CD4-positive, alpha-beta T cell (primary cell): ENCODE measurements around the gene KCNQ1. TPM values are rescaled to one million over a fixed set of nuclear protein-coding genes. Genes with fewer than 3 reads are reported as not detected.

Experiments
- ATAC-seq: fragments of 200-7000 bp; cut with Tn5 transposase; one replicate; pipeline ENCODE4 v1.10.0; 2022; ENCODE audit warnings: mild to moderate bottlenecking; ENCODE audit not compliant: poor library complexity
- CTCF ChIA-PET: fragments of 350-600 bp; sonication (Branson Sonifier 250); formaldehyde crosslinking; loops from one replicate; lab custom pipeline; 2021; ENCODE audit warnings: antibody characterized with exemption, inconsistent platforms; lab: Charles Lee
- POLR2A ChIA-PET: fragments of 350-600 bp; sonication (Branson Sonifier 250); formaldehyde crosslinking; loops from one replicate; lab custom pipeline; 2021; ENCODE audit warnings: antibody characterized with exemption, inconsistent platforms; lab: Charles Lee
- DNase-seq, 14 experiments: peaks; one replicate each; pipeline ENCODE4 v3.0.0-alpha.2; 2013 to 2020; ENCODE audit warnings: mixed read lengths in 2 of 14
- H3K27ac ChIP-seq, 2 donors: one replicate each; pipeline versions ENCODE4 v1.5.1 to v1.7.0; 2013; ENCODE audit warnings: low read length in 2 of 2, low read depth in 1 of 2, mild to moderate bottlenecking in 1 of 2
- H3K27me3 ChIP-seq, 2 experiments: 1 replicate in 1 of 2; 2 replicates in 1 of 2; pipeline versions ENCODE4 v1.6.1 to v1.7.0; 2013; ENCODE audit warnings: low read length in 2 of 2, control low read depth in 1 of 2, mild to moderate bottlenecking in 1 of 2, moderate library complexity in 1 of 2; ENCODE audit not compliant: insufficient read depth in 2 of 2, control insufficient read depth in 1 of 2
- H3K36me3 ChIP-seq: one replicate; pipeline ENCODE4 v1.6.1; 2013; ENCODE audit warnings: low read length, control low read depth; ENCODE audit not compliant: insufficient read depth
- H3K4me1 ChIP-seq: one replicate; pipeline ENCODE4 v1.6.1; 2013; ENCODE audit warnings: low read length, control low read depth; ENCODE audit not compliant: insufficient read depth
- H3K4me3 ChIP-seq: one replicate; pipeline ENCODE4 v1.5.1; 2013; ENCODE audit warnings: mild to moderate bottlenecking, low read length, moderate library complexity
- H3K9me3 ChIP-seq, 2 experiments: 1 replicate in 1 of 2; 2 replicates in 1 of 2; pipeline versions ENCODE4 v1.6.1 to v1.7.0; 2013; ENCODE audit warnings: low read length in 2 of 2, mild to moderate bottlenecking in 2 of 2, control low read depth in 1 of 2, moderate library complexity in 1 of 2; ENCODE audit not compliant: control insufficient read depth in 1 of 2, insufficient read depth in 1 of 2
- H3K27ac Mint-ChIP-seq: one replicate; pipeline ENCODE4 v1.8.0; 2020; ENCODE audit warnings: mixed read lengths
- H3K27me3 Mint-ChIP-seq: one replicate; pipeline ENCODE4 v1.8.0; 2021; ENCODE audit warnings: mixed read lengths
- H3K36me3 Mint-ChIP-seq: one replicate; pipeline ENCODE4 v1.8.0; 2021; ENCODE audit warnings: low read depth, mixed read lengths
- H3K4me1 Mint-ChIP-seq: one replicate; pipeline ENCODE4 v1.8.0; 2021; ENCODE audit warnings: low read depth, mixed read lengths
- H3K4me3 Mint-ChIP-seq: one replicate; pipeline ENCODE4 v1.8.0; 2020; ENCODE audit warnings: mild to moderate bottlenecking, mixed read lengths
- H3K9me3 Mint-ChIP-seq: one replicate; pipeline ENCODE4 v1.8.0; 2020; ENCODE audit warnings: mixed read lengths
- intact Hi-C, 2 experiments: fragments of 100-400 bp; cut with DNase I in 1 of 2; cut with micrococcal nuclease in 1 of 2; formaldehyde crosslinking; loops; one replicate each; pipeline versions ENCODE4 v1.15.1 to v1.9.0; 2023 to 2025; cut with DNase I, micrococcal nuclease
- total RNA-seq, 174 experiments: library from RNA in 2 of 174; stranded (reverse) in 2 of 174; gene quantifications; one replicate each; pipeline ENCODE4 v1.2.3 and lab custom pipeline; 2021 to 2026
- TF ChIP-seq, protein P1 (sequence below): fragments of 200-600 bp; IDR thresholded peaks from one replicate; pipeline ENCODE4 v1.8.0; 2022; ENCODE audit warnings: antibody characterized with exemption, mild to moderate bottlenecking

KCNQ1 gene
- total RNA-seq, 2 experiments from 2014 or later = 31.3 to 33.1 TPM

DNA sequence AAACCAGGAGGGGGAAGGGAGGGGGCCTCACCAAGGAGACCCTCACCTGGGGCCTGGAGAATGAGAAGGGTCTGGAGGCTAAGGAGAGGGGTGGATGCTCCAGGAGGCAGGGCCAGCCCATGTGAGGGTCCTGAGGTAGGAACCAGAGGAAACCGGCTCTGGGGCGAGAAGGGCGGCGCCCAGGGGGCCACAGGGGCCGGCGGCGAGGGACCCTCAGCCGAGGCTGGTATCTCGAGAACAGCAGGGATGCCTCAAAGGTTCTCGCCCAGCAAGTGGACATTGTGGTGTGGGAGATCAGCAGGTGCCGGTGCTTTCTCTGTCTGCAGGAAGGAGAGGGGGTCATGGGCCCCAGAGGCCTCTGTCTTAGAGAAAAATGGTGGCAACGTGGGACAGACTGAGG, 392.8 kb downstream of the KCNQ1 start:
- ATAC-seq = no peak

DNA sequence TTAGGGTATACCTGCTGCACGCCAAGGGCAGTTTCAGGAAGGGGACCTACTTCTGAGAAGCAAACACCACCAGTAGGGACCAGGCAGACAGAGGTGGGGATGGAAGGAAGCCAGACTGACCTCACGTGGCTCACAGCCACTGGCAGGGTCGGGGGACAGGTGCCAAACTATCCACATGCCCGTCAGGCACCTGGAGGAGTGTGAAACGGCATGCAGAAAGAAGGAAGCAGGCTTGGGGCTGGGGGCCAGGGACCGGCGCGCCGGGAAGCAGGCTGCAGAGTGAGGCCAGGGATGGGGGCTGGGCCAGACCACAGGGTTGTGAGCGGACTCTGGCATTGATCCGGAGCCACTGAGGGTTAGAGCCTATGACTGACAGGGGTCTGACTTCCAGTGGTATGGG, 393.3 kb downstream of the KCNQ1 start:
- peaks cover 2% of the 10 kb centered on the region for H3K4me1 ChIP-seq
- H3K9me3 ChIP-seq = no peaks in the 10 kb centered on the region
- Mint-ChIP-seq H3K36me3 (no peaks in the 10 kb centered on the region), H3K27ac (no peak overlapping the region), H3K4me3 (no peak overlapping the region), H3K4me1 (no peaks in the 10 kb centered on the region), H3K27me3 (no peaks in the 10 kb centered on the region), H3K9me3 (no peaks in the 10 kb centered on the region)
- DNase-seq = no peak
- no peak overlapping the region for H3K4me3 ChIP-seq
- CTCF ChIA-PET = no interaction called here
- no peaks in the 10 kb centered on the region for H3K27me3 ChIP-seq
- POLR2A ChIA-PET = no interaction called here
- TF ChIP-seq, protein P1, sequence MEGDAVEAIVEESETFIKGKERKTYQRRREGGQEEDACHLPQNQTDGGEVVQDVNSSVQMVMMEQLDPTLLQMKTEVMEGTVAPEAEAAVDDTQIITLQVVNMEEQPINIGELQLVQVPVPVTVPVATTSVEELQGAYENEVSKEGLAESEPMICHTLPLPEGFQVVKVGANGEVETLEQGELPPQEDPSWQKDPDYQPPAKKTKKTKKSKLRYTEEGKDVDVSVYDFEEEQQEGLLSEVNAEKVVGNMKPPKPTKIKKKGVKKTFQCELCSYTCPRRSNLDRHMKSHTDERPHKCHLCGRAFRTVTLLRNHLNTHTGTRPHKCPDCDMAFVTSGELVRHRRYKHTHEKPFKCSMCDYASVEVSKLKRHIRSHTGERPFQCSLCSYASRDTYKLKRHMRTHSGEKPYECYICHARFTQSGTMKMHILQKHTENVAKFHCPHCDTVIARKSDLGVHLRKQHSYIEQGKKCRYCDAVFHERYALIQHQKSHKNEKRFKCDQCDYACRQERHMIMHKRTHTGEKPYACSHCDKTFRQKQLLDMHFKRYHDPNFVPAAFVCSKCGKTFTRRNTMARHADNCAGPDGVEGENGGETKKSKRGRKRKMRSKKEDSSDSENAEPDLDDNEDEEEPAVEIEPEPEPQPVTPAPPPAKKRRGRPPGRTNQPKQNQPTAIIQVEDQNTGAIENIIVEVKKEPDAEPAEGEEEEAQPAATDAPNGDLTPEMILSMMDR = no peak
- no peak for ATAC-seq
- intact Hi-C loops = no loop called here
- no peak overlapping the region for H3K27ac ChIP-seq
- no peaks in the 10 kb centered on the region for H3K36me3 ChIP-seq

More for the DNA sequence above, 392.8 kb downstream of the KCNQ1 start:
- intact Hi-C loops = no loop called here
- Histone ChIP-seq H3K9me3 (no peaks in the 10 kb centered on the region), H3K27ac (no peak overlapping the region), H3K4me3 (no peak overlapping the region), H3K4me1 (no peaks in the 10 kb centered on the region), H3K27me3 (no peaks in the 10 kb centered on the region), H3K36me3 (no peaks in the 10 kb centered on the region)
- no peak overlapping the region for H3K4me3 Mint-ChIP-seq
- no peaks in the 10 kb centered on the region for H3K4me1 Mint-ChIP-seq
- ChIA-PET CTCF (no interaction called here), POLR2A (no interaction called here)
- no peaks in the 10 kb centered on the region for H3K9me3 Mint-ChIP-seq
- TF ChIP-seq, protein P1 = no peak
- no peak for DNase-seq
- H3K27ac Mint-ChIP-seq = no peak overlapping the region
- H3K36me3 Mint-ChIP-seq = no peaks in the 10 kb centered on the region
- no peaks in the 10 kb centered on the region for H3K27me3 Mint-ChIP-seq

DNA sequence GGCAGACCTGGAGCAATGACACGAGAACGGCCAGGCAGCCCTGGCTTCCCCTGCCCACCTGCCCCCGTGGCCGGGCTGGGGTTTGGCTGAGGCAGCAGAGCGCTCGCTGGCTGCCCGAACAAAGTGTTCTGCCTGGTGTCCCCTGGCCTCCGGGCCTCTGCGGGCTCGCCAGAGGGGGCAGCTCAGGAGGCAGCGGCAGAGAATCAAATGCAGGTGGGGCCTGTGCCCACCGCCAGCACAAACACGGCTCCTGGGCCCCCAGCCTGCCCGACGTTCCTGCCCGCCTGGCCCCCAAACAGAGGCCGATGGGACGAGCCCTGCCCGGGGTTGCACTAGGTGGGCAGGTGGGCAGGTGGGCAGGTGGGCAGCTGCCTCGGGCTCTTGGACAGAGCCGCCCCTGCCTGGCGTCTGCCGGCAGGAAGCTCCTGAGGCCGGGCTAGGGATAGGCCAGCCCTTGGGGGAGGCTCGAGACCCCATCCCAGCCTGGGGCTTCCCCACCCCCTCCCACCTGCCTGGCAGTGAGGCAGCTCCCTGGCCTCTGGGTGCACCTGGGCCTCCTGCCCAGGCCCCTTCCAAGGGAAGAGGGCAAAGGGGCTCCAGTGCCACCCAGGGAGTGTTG, 394.0 kb downstream of the KCNQ1 start:
- peaks cover 8% of the 10 kb centered on the region for H3K4me1 ChIP-seq
- no peaks in the 10 kb centered on the region for H3K9me3 Mint-ChIP-seq
- no peaks in the 10 kb centered on the region for H3K36me3 ChIP-seq
- intact Hi-C loops = no loop called here
- no peak overlapping the region for H3K4me3 ChIP-seq
- no peaks in the 10 kb centered on the region for H3K4me1 Mint-ChIP-seq
- H3K27me3 ChIP-seq = no peaks in the 10 kb centered on the region
- ChIA-PET CTCF (no interaction called here), POLR2A (no interaction called here)
- H3K27ac ChIP-seq = no peak overlapping the region
- H3K27ac Mint-ChIP-seq = no peak overlapping the region
- H3K4me3 Mint-ChIP-seq = no peak overlapping the region
- H3K36me3 Mint-ChIP-seq = no peaks in the 10 kb centered on the region
- no peak for ATAC-seq
- H3K27me3 Mint-ChIP-seq = no peaks in the 10 kb centered on the region
- TF ChIP-seq, protein P1 = no peak
- no peaks in the 10 kb centered on the region for H3K9me3 ChIP-seq
- DNase-seq = no peak
